Ovary (tissue), 3 donors: ENCODE results near the gene TBC1D1.

ENCODE experiments used
- CTCF ChIP-seq, 3 donors: fragments of 450-650 bp in 2 of 3; fragments of 200-600 bp in 1 of 3; IDR thresholded peaks; one replicate each; pipeline versions ENCODE4 v1.5.1 to v1.8.0; 2016 to 2022; ENCODE audit warnings: antibody characterized with exemption in 3 of 3, mild to moderate bottlenecking in 1 of 3
- EP300 ChIP-seq: sonication (generic); formaldehyde crosslinking; IDR thresholded peaks from one replicate; pipeline ENCODE4 v1.6.1; 2017; ENCODE audit warnings: antibody characterized with exemption
- POLR2A ChIP-seq: fragments of 450-650 bp; IDR thresholded peaks from one replicate; pipeline ENCODE4 v1.6.1; 2017; ENCODE audit warnings: antibody characterized with exemption, mild to moderate bottlenecking, moderate library complexity
- donor health status: DM: no; HTN: no; CAD: no.

GRCh38 chr4:38123555-38123954, 232.7 kb downstream of the TBC1D1 start:
- no peak for TF ChIP-seq CTCF (IDR thresholded peaks at IDR 0.05)
- TF ChIP-seq POLR2A, result no peak
- no peak for TF ChIP-seq EP300
